Transverse colon (tissue), 4 donors: ENCODE results near the gene HID1.

Source experiments
- POLR2AphosphoS5 ChIP-seq, 3 donors: sonication (generic); formaldehyde crosslinking; IDR thresholded peaks; one replicate each; pipeline ENCODE4 v1.6.1; 2016; ENCODE audit warnings: antibody characterized with exemption in 3 of 3
- TF ChIP-seq, protein P1 (sequence below), 5 experiments: fragments of 200-600 bp in 3 of 5; fragments of 450-650 bp in 2 of 5; sonication (generic) in 3 of 5; IDR thresholded peaks; 1 replicate in 2 of 5; 2 replicates in 3 of 5; pipeline ENCODE4 v1.5.1; 2016 to 2017; ENCODE audit warnings: antibody characterized with exemption in 5 of 5, inconsistent platforms in 3 of 5, mild to moderate bottlenecking in 2 of 5, moderate library complexity in 1 of 5

DNA sequence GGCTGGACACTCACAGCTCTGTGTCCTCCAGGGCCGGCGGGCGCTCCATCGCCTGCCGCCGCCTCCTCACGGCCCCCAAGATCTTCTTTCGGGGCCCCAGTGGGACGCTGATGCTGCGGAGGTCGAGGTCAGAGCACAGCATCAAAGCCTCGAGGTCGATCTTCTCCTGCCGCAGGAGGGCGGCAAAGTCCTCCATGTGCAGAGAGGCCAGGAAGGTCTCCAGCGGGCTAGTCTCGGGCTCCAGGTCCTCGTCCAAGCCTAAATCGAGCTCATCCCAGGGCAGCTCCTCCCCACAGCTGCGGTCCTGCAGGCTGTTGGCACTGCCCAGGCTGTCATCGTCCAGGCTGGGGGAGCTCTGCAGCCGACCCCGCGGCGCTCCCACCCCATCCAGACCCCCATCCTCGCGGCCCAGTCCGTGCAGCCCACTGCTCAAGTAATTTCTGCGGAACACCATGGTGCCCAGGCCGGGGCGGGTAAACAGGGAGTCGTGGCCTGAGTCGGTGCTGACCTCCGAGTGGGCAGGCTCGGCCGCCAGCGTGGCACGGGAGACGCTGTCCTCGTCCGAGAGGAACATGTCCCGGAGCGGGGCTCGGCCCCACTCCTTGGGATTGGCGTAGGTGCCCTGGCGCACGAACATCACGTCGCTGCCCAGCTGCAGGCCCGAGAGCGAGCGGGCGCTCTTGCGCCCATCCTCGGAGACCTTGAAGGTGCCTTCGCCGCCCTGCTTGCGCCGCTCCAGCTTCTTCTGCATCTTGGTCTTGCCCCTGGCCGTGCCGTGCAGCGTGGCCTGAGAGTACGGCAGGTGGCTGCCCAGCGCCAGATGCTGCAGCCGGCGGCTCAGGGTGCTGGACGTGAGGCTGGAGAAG is 52.9 kb downstream of the HID1 start:
- TF ChIP-seq, protein P1, sequence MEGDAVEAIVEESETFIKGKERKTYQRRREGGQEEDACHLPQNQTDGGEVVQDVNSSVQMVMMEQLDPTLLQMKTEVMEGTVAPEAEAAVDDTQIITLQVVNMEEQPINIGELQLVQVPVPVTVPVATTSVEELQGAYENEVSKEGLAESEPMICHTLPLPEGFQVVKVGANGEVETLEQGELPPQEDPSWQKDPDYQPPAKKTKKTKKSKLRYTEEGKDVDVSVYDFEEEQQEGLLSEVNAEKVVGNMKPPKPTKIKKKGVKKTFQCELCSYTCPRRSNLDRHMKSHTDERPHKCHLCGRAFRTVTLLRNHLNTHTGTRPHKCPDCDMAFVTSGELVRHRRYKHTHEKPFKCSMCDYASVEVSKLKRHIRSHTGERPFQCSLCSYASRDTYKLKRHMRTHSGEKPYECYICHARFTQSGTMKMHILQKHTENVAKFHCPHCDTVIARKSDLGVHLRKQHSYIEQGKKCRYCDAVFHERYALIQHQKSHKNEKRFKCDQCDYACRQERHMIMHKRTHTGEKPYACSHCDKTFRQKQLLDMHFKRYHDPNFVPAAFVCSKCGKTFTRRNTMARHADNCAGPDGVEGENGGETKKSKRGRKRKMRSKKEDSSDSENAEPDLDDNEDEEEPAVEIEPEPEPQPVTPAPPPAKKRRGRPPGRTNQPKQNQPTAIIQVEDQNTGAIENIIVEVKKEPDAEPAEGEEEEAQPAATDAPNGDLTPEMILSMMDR (IDR thresholded peaks at IDR 0.05) = no peak
- TF ChIP-seq POLR2AphosphoS5 (IDR thresholded peaks at IDR 0.05) = no peak
